SIG-M5 treated with dmso at 0.1 percent for 504 hours (cell line): ENCODE results near the gene ODF2.
"Not testable (repeated sequence)": the region's sequence is repeated elsewhere in the genome, so short reads cannot be mapped to it uniquely, and the experiment has no call there.

Experiments
- DNase-seq: peaks from one replicate; lab custom pipeline; 2025; ENCODE audit not compliant: unreplicated experiment; lab: John Stamatoyannopoulos, UW

Gene ODF2

DNA sequence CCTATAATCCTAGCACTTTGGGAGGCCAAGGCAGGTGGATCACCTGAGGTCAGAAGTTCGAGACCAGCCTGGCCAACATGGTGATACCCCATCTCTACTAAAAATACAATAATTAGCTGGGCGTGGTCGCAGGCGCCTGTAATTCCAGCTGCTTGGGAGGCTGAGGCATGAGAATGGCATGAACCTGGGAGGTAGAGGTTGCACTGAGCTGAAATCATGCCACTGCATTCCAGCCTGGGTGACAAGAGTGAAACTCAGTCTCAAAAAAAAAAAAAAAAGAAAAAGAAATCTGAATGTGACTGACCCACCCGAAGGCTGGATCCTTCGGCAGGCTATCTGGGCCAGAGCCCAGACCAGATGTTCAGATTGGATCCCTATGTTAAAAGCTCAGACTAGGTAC is 32.5 kb upstream of the ODF2 start:
- not testable (repeated sequence) for DNase-seq

DNA sequence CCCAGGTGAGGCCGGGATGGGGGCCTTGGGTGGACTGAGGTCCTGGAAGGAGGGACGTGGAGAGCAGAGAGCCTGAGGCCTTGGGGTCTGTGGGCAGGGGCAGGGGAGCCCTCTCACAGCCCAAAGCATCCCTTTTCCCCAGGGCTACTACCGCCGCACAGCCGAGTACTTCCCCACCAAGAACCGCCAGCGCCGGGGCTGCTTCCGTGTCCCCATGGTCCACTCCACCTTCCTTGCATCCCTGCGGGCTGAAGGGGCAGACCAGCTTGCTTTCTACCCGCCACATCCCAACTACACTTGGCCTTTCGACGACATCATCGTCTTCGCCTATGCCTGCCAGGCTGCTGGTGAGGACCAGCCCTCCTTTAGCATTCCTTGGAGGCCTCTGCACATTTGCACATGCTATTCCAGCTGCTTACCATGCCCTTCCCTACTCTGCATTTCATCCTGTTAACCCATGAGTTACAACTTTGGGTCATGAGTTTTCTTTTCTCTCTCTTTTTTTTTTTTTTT is 31.5 kb upstream of the ODF2 start:
- DNase-seq: no peak

- no peak for DNase-seq
Observed at GRCh38 chr9:128428644-128429512, 26.9 kb upstream of the ODF2 start.

DNA sequence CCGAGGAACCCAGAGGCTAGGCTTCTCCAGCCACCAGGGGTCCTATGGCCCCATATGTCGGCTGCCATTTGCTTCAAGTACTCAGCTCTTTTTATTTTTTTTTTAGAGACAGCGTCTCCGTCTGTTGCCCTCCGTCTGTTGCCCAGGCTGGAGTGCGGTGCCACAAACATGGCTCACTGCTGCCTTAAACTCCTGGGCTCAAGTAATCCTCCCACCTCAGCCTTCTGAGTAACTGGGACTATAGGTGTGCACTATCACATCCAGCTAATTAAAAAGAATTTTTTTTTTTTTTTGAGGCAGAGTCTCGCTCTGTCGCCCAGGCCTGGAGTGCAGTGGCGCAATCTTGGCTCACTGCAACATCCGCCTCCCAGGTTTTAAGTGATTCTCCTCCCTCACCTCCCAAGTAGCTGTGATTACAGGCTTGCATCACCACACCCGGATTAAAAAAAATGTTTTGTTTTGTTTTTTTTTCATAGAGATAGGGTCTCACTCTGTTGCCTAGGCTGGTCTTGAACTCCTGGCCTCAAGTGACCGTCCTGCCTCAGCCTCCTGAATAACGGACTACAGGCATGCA is 26.2 kb upstream of the ODF2 start:
- no peak for DNase-seq

DNA sequence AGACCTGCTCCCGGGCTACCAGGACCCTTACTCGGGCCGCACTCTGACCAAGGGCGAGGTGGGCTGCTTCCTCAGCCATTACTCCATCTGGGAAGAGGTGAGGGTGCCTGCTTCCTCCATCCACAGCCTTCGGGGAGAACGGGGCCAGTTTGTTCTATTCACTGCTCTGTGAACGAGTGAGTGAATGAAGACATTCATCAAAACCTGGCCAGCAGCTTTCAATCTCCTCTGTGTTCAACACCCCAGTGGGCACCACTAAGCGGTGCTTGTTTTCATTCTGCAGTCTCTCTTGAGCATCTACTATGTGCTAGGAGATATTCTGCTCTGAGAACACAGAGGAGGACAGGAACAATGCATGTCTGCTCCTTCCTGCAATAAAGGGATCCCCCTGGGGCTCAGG is 24.6 kb upstream of the ODF2 start:
- DNase-seq: no peak

DNA sequence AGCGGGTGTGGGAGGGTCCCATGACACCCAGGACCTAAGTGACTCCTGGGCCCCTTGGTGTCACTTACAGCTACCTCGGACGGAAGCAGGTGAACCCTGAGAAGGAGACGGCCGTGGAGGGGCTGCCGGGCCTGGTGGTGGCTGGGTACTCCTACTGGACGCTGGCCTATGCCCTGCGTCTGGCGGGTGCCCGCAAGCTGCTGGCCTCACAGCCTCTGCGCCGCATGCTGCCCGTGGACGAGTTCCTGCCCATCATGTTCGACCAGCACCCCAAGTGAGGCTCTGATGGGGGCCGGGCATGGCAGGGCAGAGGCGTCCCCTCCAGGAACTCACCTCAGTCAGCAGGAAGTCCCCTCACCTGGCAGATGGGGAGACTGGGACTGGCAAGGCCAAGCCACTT is 21.5 kb upstream of the ODF2 start:
- DNase-seq: no peak

GRCh38 chr9:128435611-128436010 is 20.2 kb upstream of the ODF2 start:
- no peak for DNase-seq

GRCh38 chr9:128438343-128439109 is 17.3 kb upstream of the ODF2 start:
- DNase-seq: peak; percentile 77

DNA sequence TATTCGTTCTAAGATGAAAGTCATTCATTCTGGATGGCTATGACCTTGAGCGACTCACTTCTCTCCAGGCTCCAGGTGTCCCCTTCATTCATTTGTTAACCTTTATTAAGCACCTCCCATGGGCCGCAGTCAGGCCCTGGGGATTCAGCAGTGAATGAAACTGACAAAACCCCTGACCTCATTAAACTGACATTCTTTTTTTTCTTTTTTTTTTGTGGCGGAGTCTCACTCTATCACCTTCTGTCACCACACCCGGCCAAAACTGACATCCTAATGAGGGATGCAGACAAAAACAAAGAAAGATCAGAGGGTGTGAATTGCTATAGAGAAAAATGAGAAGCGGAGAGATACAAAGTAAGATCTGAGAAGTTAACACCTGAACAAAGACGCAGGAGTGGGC is 16.5 kb upstream of the ODF2 start:
- DNase-seq: no peak

- DNase-seq: no peak
Observed at GRCh38 chr9:128442150-128442549, 13.7 kb upstream of the ODF2 start.

DNA sequence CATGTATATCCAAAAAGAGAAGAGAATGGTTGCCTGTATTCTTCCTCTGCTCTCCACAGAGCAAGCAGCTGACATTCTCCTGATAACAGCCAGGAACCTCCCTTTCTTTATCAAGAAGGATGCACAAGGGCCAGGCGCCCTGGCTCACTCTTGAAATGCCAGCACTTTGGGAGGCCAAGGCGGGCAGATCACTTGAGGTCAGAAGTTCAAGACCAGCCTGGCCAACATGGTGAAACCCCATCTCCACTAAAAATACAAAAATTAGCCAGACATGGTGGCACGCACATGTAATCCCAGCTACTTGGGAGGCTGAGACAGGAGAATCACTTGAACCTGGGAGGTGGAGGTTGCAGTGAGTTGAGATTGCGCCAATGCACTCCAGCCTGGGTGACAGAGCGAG is 9.3 kb upstream of the ODF2 start:
- not testable (repeated sequence) for DNase-seq

- no peak for DNase-seq
Observed at GRCh38 chr9:128448746-128449145, 7.1 kb upstream of the ODF2 start.

DNA sequence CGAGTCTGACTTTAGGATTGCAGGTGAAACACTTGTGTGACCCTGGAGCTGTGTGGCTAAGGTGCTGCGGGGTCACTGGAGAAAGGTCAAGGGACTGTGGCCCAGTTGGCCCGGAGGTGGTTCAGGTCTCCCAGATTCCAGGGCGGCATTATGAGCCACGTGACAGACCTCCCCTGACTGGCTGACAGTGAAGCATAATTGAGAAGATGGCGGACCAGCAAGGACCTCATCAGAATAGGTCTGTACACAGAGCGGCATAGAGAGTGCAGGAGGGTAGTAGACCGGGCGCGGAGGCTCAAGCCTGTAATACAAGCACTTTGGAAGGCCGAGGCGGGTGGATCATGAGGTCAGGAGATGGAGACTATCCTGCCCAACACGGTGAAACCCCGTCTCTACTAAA is 815 bp upstream of the ODF2 start:
- DNase-seq: no peak

GRCh38 chr9:128456613-128457061 is 831 bp downstream of the ODF2 start:
- DNase-seq: peak; percentile 77

GRCh38 chr9:128457207-128457606 is 1.4 kb downstream of the ODF2 start:
- DNase-seq: no peak

DNA sequence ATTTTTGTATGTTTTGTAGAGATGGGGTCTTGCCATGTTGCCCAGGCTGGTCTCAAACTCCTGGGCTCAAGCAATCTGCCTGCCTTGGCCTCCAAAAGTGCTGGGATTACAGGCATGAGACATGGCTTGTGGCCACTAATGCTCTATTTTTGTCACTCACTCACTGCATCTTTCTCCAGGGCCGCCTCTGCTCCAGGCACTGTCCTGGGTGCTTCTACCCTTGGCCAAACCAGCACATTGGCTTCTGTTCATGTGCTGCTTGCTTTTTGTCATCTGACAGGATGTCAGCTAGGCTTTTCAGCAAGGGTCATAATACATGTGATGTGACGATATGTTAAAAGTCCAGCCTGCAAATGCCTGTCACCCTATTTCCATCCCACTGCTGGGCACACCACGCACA is 3.2 kb downstream of the ODF2 start:
- no peak for DNase-seq

GRCh38 chr9:128469070-128469469 is 13.3 kb downstream of the ODF2 start:
- DNase-seq: no peak

DNA sequence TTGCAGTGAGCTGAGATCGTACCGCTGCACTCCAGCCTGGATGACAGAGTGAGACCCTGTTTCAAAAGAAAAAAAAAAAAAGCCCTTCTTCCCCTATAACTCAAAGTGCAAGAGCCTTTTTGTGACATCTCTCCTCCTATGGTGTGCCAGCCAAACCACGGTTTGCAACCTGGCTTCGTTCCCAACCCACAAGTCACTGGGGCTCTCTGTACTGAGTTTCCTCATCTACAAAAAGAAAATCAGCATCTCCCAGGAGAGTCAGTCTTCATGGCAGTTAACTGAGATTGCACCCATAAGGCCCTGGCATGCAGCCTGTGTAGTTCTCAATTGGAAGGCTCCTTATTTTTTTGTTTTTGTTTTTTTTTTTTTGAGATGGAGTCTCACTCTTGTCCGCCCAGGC is 14.8 kb downstream of the ODF2 start:
- peak; percentile 37 for DNase-seq

GRCh38 chr9:128473104-128473503 is 17.3 kb downstream of the ODF2 start:
- no peak for DNase-seq

DNA sequence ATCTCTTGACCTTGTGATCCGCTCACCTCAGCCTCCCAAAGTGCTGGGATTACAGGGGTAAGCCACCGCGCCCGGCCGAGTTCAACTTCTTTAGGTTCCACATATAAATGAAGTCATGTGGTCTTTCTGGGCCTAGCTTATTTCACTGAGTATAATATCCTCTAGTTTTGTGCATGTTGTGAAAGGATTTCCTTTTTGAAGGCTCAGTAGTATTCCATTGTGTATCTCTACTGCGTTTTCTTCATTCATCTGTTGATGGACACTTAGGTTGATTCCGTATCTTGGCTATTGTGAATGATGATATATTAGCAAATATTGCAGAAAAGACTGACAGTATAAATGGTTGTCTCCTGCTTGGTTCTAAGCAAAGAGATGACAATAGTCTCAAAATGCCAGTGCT is 20.1 kb downstream of the ODF2 start:
- no peak for DNase-seq

DNA sequence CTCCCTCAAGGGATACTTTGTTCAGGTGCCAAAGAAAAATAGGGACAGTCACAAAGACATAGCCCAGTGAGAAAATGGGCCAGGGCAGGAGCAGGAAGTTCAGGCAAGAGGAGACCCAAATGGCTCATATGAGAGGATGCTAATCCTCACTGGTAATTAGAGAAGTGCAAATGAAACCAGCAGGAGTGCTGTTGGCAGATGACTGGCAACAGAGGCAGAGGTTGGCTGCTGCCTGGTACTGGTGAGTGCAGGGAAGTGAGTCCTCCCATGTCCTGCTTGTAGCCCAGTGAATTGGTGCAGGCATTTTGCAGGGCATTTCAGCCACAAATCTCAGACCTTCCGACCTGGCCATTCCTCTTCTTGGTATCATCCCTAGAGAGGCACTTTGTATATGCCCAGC is 23.5 kb downstream of the ODF2 start:
- DNase-seq: no peak

DNA sequence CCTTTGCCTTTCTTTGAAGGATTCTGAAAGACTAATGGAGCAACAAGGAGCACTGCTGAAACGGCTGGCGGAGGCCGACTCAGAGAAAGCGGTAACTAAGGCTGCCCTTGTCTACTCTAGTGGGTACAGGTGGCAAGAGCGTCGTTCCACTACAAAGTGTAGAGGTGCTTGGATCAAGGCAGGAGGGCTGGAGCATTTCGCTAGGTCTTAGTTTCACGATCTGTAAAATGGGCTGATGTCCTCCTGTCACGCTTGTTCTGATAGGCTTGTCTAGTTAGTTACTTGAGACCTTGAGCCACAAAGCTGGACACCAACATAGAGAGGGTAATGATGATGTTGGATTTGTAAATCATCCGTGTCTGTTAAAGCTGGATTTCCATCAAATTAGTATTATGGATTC is 25.8 kb downstream of the ODF2 start:
- DNase-seq: no peak
